ENCODE measurements around the gene JAG1.

The JAG1 gene

GRCh38 chr20:10661261-10661660 lies 12.5 kb downstream of the JAG1 start:
- TF ChIP-seq CTCF (conservative IDR thresholded peaks at IDR 0.05; ENCODE audit: control insufficient read depth, insufficient read depth, low read depth, low read length): no peak
- DNase-seq (ENCODE audit: low read depth): no peak
- H3K4me3 ChIP-seq (ENCODE audit: control insufficient read depth, low read depth, low read length): no peak overlapping the region

GRCh38 chr20:10660661-10661060 lies 13.1 kb downstream of the JAG1 start:
- no peak overlapping the region for H3K4me3 ChIP-seq (ENCODE audit: control insufficient read depth, low read depth, low read length)
- TF ChIP-seq CTCF (conservative IDR thresholded peaks at IDR 0.05; ENCODE audit: control insufficient read depth, insufficient read depth, low read depth, low read length): no peak
- DNase-seq (ENCODE audit: low read depth): no peak

- TF ChIP-seq CTCF (conservative IDR thresholded peaks at IDR 0.05; ENCODE audit: control insufficient read depth, insufficient read depth, low read depth, low read length): no peak
- no peak for DNase-seq (ENCODE audit: low read depth)
- no peak overlapping the region for H3K4me3 ChIP-seq (ENCODE audit: control insufficient read depth, low read depth, low read length)
Observed at GRCh38 chr20:10659651-10660601, 13.9 kb downstream of the JAG1 start.

- TF ChIP-seq CTCF (conservative IDR thresholded peaks at IDR 0.05; ENCODE audit: control insufficient read depth, insufficient read depth, low read depth, low read length): no peak
- DNase-seq (ENCODE audit: low read depth): no peak
- H3K4me3 ChIP-seq (ENCODE audit: control insufficient read depth, low read depth, low read length): no peak overlapping the region
Observed at GRCh38 chr20:10658876-10659632, 14.7 kb downstream of the JAG1 start.

GRCh38 chr20:10658051-10658823 lies 15.6 kb downstream of the JAG1 start:
- no peak for TF ChIP-seq CTCF (conservative IDR thresholded peaks at IDR 0.05; ENCODE audit: control insufficient read depth, insufficient read depth, low read depth, low read length)
- no peak overlapping the region for H3K4me3 ChIP-seq (ENCODE audit: control insufficient read depth, low read depth, low read length)
- no peak for DNase-seq (ENCODE audit: low read depth)

- no peak overlapping the region for H3K4me3 ChIP-seq (ENCODE audit: control insufficient read depth, low read depth, low read length)
- no peak for DNase-seq (ENCODE audit: low read depth)
- TF ChIP-seq CTCF (conservative IDR thresholded peaks at IDR 0.05; ENCODE audit: control insufficient read depth, insufficient read depth, low read depth, low read length): no peak
Observed at GRCh38 chr20:10657453-10657852, 16.3 kb downstream of the JAG1 start.

All from fibroblast of mammary gland (primary cell).